SK-N-SH treated with all-trans-retinoic acid at 6 μM for 48 hours (cell line): ENCODE results near the gene STAB2.

Experiments
- ATAC-seq: fragments of 200-7000 bp; cut with Tn5 transposase; 3 replicates; pipeline ENCODE4 v1.9.1; 2020; ENCODE audit warnings: mild to moderate bottlenecking, moderate library complexity
- ARNTL ChIP-seq: fragments of 450-650 bp; formaldehyde crosslinking; IDR thresholded peaks from 2 replicates; pipeline ENCODE4 v1.5.0; 2020; ENCODE audit warnings: low read depth, mild to moderate bottlenecking, moderate library complexity, borderline replicate concordance
- BACH2 ChIP-seq: fragments of 250-450 bp; sonication (Bioruptor Pico); IDR thresholded peaks from 2 replicates; pipeline ENCODE4 v1.9.0; 2021; ENCODE audit warnings: mild to moderate bottlenecking, borderline replicate concordance
- CSDC2 ChIP-seq: fragments of 250-450 bp; sonication (Bioruptor Pico); IDR thresholded peaks from 2 replicates; pipeline ENCODE4 v1.5.0; 2020; ENCODE audit warnings: mild to moderate bottlenecking, moderate library complexity
- ESRRG ChIP-seq: fragments of 250-450 bp; sonication (Bioruptor Pico); IDR thresholded peaks from 2 replicates; pipeline ENCODE4 v1.6.1; 2021; ENCODE audit warnings: mild to moderate bottlenecking
- GLIS3 ChIP-seq: fragments of 250-450 bp; sonication (Bioruptor Pico); IDR thresholded peaks from 2 replicates; pipeline ENCODE4 v1.5.0; 2020; ENCODE audit warnings: mild to moderate bottlenecking, moderate library complexity
- ISL1 ChIP-seq: fragments of 250-450 bp; sonication (Bioruptor Pico); IDR thresholded peaks from 2 replicates; pipeline ENCODE4 v2.1.2; 2022; ENCODE audit warnings: mild to moderate bottlenecking, moderate library complexity
- OSR1 ChIP-seq: fragments of 250-450 bp; sonication (Bioruptor Pico); IDR thresholded peaks from 2 replicates; pipeline ENCODE4 v1.8.0; 2022; ENCODE audit warnings: moderate library complexity, mild to moderate bottlenecking, inconsistent platforms
- PPARA ChIP-seq: fragments of 250-450 bp; sonication (Bioruptor Pico); IDR thresholded peaks from 2 replicates; pipeline ENCODE4 v1.5.0; 2020; ENCODE audit warnings: mild to moderate bottlenecking, borderline replicate concordance
- RARB ChIP-seq: fragments of 250-450 bp; sonication (Bioruptor Pico); IDR thresholded peaks from 2 replicates; pipeline ENCODE4 v1.8.0; 2021; ENCODE audit warnings: mild to moderate bottlenecking, moderate library complexity
- SNAI2 ChIP-seq: fragments of 250-450 bp; sonication (Bioruptor Pico); IDR thresholded peaks from 2 replicates; pipeline ENCODE4 v1.5.0; 2020; ENCODE audit warnings: mild to moderate bottlenecking, moderate library complexity
- TCF4 ChIP-seq: fragments of 250-450 bp; sonication (Bioruptor Pico); IDR thresholded peaks from 2 replicates; pipeline ENCODE4 v1.8.0; 2021; ENCODE audit warnings: mild to moderate bottlenecking, moderate library complexity, borderline replicate concordance
- TOX ChIP-seq: fragments of 250-450 bp; sonication (Bioruptor Pico); IDR thresholded peaks from 2 replicates; pipeline ENCODE4 v1.8.0; 2021; ENCODE audit warnings: mild to moderate bottlenecking, moderate library complexity, borderline replicate concordance
- ZC3H10 ChIP-seq: fragments of 250-450 bp; sonication (Bioruptor Pico); IDR thresholded peaks from 2 replicates; pipeline ENCODE4 v1.5.1; 2021; ENCODE audit warnings: mild to moderate bottlenecking, moderate library complexity
- ZFP3 ChIP-seq: fragments of 250-450 bp; sonication (Bioruptor Pico); IDR thresholded peaks from 2 replicates; pipeline ENCODE4 v1.5.0; 2020; ENCODE audit warnings: mild to moderate bottlenecking, moderate library complexity
- ZFP30 ChIP-seq: fragments of 450-650 bp; formaldehyde crosslinking; IDR thresholded peaks from 2 replicates; pipeline ENCODE4 v1.5.0; 2022; ENCODE audit warnings: mild to moderate bottlenecking, moderate library complexity
- ZNF565 ChIP-seq: fragments of 450-650 bp; formaldehyde crosslinking; conservative IDR thresholded peaks from 2 replicates; pipeline ENCODE4 v1.5.0; 2020; ENCODE audit warnings: low read depth, mild to moderate bottlenecking, moderate library complexity
- ZNF8 ChIP-seq: fragments of 450-650 bp; formaldehyde crosslinking; IDR thresholded peaks from 2 replicates; pipeline ENCODE4 v1.5.0; 2020; ENCODE audit warnings: mild to moderate bottlenecking, moderate library complexity
- TF ChIP-seq, protein P1 (sequence below): fragments of 250-450 bp; sonication (Bioruptor Pico); IDR thresholded peaks from 2 replicates; pipeline ENCODE4 v1.5.1; 2021; ENCODE audit warnings: mild to moderate bottlenecking, moderate library complexity
- TF ChIP-seq, protein P2 (sequence below): fragments of 250-450 bp; sonication (Bioruptor Pico); IDR thresholded peaks from 2 replicates; pipeline ENCODE4 v1.5.1; 2020; ENCODE audit warnings: low read depth, mild to moderate bottlenecking, moderate library complexity
- TF ChIP-seq, protein P3 (sequence below): fragments of 250-450 bp; sonication (Bioruptor Pico); IDR thresholded peaks from 2 replicates; pipeline ENCODE4 v1.8.0; 2021; ENCODE audit warnings: low read depth, mild to moderate bottlenecking, moderate library complexity, borderline replicate concordance
- TF ChIP-seq, protein P4 (sequence below): fragments of 250-450 bp; sonication (Bioruptor Pico); IDR thresholded peaks from 2 replicates; pipeline ENCODE4 v1.5.0; 2020; ENCODE audit warnings: mild to moderate bottlenecking, moderate library complexity

The STAB2 gene

GRCh38 chr12:103780093-103780440 lies 193.0 kb downstream of the STAB2 start:
- ATAC-seq: no peak; the same call in 1 of the 3 replicates
- TF ChIP-seq RARB (CRISPR knock-in tag) (no peak), ESRRG (no peak), BACH2 (no peak)

GRCh38 chr12:103780992-103781391 lies 193.9 kb downstream of the STAB2 start:
- ATAC-seq: no peak

GRCh38 chr12:103782399-103782798 lies 195.3 kb downstream of the STAB2 start:
- TF ChIP-seq ZC3H10 (CRISPR knock-in tag) (no peak), OSR1 (CRISPR knock-in tag) (no peak), PPARA (CRISPR knock-in tag) (no peak), ZFP30 (no peak), TCF4 (no peak), TOX (no peak), CSDC2 (CRISPR knock-in tag) (no peak), ISL1 (no peak)
- TF ChIP-seq, protein P1, sequence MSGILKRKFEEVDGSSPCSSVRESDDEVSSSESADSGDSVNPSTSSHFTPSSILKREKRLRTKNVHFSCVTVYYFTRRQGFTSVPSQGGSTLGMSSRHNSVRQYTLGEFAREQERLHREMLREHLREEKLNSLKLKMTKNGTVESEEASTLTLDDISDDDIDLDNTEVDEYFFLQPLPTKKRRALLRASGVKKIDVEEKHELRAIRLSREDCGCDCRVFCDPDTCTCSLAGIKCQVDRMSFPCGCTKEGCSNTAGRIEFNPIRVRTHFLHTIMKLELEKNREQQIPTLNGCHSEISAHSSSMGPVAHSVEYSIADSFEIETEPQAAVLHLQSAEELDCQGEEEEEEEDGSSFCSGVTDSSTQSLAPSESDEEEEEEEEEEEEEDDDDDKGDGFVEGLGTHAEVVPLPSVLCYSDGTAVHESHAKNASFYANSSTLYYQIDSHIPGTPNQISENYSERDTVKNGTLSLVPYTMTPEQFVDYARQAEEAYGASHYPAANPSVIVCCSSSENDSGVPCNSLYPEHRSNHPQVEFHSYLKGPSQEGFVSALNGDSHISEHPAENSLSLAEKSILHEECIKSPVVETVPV (CRISPR knock-in tag): no peak
- TF ChIP-seq, protein P2, sequence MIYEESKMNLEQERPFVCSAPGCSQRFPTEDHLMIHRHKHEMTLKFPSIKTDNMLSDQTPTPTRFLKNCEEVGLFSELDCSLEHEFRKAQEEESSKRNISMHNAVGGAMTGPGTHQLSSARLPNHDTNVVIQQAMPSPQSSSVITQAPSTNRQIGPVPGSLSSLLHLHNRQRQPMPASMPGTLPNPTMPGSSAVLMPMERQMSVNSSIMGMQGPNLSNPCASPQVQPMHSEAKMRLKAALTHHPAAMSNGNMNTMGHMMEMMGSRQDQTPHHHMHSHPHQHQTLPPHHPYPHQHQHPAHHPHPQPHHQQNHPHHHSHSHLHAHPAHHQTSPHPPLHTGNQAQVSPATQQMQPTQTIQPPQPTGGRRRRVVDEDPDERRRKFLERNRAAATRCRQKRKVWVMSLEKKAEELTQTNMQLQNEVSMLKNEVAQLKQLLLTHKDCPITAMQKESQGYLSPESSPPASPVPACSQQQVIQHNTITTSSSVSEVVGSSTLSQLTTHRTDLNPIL (CRISPR knock-in tag): no peak
- ATAC-seq: no peak

More at GRCh38 chr12:103780992-103781391, 193.9 kb downstream of the STAB2 start:
- TF ChIP-seq TCF4: no peak
- TF ChIP-seq TOX: no peak
- TF ChIP-seq PPARA (CRISPR knock-in tag): no peak
- TF ChIP-seq ZNF565 (CRISPR knock-in tag): no peak
- TF ChIP-seq ARNTL (CRISPR knock-in tag): no peak
- TF ChIP-seq RARB (CRISPR knock-in tag): no peak
- TF ChIP-seq BACH2: no peak
- TF ChIP-seq SNAI2 (CRISPR knock-in tag): no peak
- no peak for TF ChIP-seq ZFP3 (CRISPR knock-in tag)
- no peak for TF ChIP-seq ZFP30
- no peak for TF ChIP-seq ZNF8 (CRISPR knock-in tag)
- no peak for TF ChIP-seq ISL1

DNA sequence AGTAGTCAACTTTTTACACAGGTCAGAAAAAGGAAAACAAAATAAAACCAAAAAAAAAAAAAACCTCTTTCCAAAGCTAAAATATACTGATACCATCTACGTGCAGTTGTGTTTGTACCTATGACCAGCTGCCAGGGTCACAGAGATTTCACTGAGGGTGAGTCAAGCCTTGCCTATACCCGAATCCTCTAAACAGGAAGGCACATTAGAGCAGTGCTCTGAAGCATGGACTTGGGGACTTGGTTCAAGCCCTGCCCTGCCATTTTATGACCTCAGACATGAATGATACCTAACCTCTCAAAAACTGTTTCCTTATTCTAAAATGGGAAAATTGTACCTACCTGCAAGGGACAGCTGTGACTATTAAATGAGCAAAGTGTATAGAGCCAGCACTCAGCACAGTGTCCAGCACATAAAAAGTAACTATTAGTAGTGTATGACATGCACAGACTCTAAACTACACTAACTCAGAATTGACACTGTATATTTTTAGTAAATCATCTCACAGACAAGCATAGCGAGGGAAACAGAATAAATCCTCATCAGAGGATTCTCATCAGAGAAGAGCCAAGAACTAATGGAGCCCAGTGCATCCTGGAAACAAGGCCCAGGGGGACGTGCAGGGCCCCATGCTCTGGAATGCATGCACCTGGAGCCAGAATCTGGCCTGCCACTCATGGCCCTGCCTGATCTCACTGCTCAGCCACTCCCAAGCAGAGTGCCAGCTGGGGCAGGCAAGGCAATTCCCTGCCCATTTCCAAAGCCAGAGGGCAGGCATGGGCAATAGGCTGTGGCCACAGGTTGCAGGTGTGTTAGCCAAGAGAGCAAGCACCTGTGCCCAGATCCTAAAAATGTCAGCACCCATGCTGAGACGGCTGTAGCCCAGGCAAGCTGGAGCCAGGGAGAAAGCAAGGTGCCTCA lies 196.9 kb downstream of the STAB2 start:
- no peak for ATAC-seq
- TF ChIP-seq ZC3H10 (CRISPR knock-in tag) (no peak), ZFP3 (CRISPR knock-in tag) (no peak), GLIS3 (CRISPR knock-in tag) (no peak)

- no peak for ATAC-seq
- no peak for TF ChIP-seq ARNTL (CRISPR knock-in tag)
- TF ChIP-seq ZC3H10 (CRISPR knock-in tag): no peak
- no peak for TF ChIP-seq TCF4
- no peak for TF ChIP-seq RARB (CRISPR knock-in tag)
Observed at GRCh38 chr12:103785243-103786031, 198.4 kb downstream of the STAB2 start.

- no peak for ATAC-seq
- TF ChIP-seq, protein P1 (CRISPR knock-in tag): no peak
- TF ChIP-seq ZNF565 (CRISPR knock-in tag): no peak
- TF ChIP-seq PPARA (CRISPR knock-in tag): no peak
- TF ChIP-seq, protein P3, sequence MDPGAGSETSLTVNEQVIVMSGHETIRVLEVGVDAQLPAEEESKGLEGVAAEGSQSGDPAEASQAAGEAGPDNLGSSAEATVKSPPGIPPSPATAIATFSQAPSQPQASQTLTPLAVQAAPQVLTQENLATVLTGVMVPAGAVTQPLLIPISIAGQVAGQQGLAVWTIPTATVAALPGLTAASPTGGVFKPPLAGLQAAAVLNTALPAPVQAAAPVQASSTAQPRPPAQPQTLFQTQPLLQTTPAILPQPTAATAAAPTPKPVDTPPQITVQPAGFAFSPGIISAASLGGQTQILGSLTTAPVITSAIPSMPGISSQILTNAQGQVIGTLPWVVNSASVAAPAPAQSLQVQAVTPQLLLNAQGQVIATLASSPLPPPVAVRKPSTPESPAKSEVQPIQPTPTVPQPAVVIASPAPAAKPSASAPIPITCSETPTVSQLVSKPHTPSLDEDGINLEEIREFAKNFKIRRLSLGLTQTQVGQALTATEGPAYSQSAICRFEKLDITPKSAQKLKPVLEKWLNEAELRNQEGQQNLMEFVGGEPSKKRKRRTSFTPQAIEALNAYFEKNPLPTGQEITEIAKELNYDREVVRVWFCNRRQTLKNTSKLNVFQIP: no peak
- no peak for TF ChIP-seq OSR1 (CRISPR knock-in tag)
- no peak for TF ChIP-seq ZNF8 (CRISPR knock-in tag)
- TF ChIP-seq, protein P4, sequence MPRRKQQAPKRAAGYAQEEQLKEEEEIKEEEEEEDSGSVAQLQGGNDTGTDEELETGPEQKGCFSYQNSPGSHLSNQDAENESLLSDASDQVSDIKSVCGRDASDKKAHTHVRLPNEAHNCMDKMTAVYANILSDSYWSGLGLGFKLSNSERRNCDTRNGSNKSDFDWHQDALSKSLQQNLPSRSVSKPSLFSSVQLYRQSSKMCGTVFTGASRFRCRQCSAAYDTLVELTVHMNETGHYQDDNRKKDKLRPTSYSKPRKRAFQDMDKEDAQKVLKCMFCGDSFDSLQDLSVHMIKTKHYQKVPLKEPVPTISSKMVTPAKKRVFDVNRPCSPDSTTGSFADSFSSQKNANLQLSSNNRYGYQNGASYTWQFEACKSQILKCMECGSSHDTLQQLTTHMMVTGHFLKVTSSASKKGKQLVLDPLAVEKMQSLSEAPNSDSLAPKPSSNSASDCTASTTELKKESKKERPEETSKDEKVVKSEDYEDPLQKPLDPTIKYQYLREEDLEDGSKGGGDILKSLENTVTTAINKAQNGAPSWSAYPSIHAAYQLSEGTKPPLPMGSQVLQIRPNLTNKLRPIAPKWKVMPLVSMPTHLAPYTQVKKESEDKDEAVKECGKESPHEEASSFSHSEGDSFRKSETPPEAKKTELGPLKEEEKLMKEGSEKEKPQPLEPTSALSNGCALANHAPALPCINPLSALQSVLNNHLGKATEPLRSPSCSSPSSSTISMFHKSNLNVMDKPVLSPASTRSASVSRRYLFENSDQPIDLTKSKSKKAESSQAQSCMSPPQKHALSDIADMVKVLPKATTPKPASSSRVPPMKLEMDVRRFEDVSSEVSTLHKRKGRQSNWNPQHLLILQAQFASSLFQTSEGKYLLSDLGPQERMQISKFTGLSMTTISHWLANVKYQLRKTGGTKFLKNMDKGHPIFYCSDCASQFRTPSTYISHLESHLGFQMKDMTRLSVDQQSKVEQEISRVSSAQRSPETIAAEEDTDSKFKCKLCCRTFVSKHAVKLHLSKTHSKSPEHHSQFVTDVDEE (CRISPR knock-in tag): no peak
- no peak for TF ChIP-seq ZFP3 (CRISPR knock-in tag)
- TF ChIP-seq BACH2: no peak
- no peak for TF ChIP-seq ZFP30
- no peak for TF ChIP-seq ISL1
- TF ChIP-seq GLIS3 (CRISPR knock-in tag): no peak
- no peak for TF ChIP-seq TCF4
- TF ChIP-seq TOX: no peak
- no peak for TF ChIP-seq SNAI2 (CRISPR knock-in tag)
Observed at GRCh38 chr12:103786201-103786600, 199.1 kb downstream of the STAB2 start.
